Neural progenitor cell (in vitro differentiated cells): ENCODE results near the gene MYOCOS. TPM values are rescaled to one million over a fixed set of nuclear protein-coding genes. Genes with fewer than 3 reads are reported as not detected.

Experiments
- DNase-seq: peaks from one replicate; pipeline ENCODE4 v3.0.0-alpha.2; 2016; ENCODE audit warnings: low spot score
- H2AFZ ChIP-seq: fragments of 200-600 bp; sonication (generic); replicated peaks from 2 replicates; pipeline ENCODE4 v1.6.1; 2016; ENCODE audit warnings: antibody characterized with exemption
- H3F3A ChIP-seq: fragments of 200-600 bp; sonication (generic); 2 replicates; pipeline ENCODE4 v1.6.1; 2016; ENCODE audit warnings: antibody characterized with exemption, low read depth
- H3K27ac ChIP-seq: fragments of 200-600 bp; sonication (generic); 2 replicates; pipeline ENCODE4 v1.5.1; 2016; ENCODE audit warnings: mild to moderate bottlenecking
- H3K27me3 ChIP-seq: fragments of 200-600 bp; sonication (generic); 2 replicates; pipeline ENCODE4 v1.6.1; 2016; ENCODE audit warnings: mild to moderate bottlenecking, moderate library complexity
- H3K36me3 ChIP-seq: fragments of 200-600 bp; sonication (generic); 2 replicates; pipeline ENCODE4 v1.5.1; 2016
- H3K4me1 ChIP-seq: fragments of 200-600 bp; sonication (generic); 2 replicates; pipeline ENCODE4 v1.6.1; 2016; ENCODE audit warnings: mixed run types
- H3K4me2 ChIP-seq: fragments of 200-600 bp; sonication (generic); 2 replicates; pipeline ENCODE4 v1.6.1; 2016
- H3K4me3 ChIP-seq: fragments of 200-600 bp; sonication (generic); 2 replicates; pipeline ENCODE4 v1.5.1; 2016
- H3K79me2 ChIP-seq: fragments of 200-600 bp; sonication (generic); 2 replicates; pipeline ENCODE4 v1.6.1; 2016; ENCODE audit warnings: low read depth
- H3K9ac ChIP-seq: fragments of 200-600 bp; sonication (generic); 2 replicates; pipeline ENCODE4 v1.6.1; 2016
- H3K9me3 ChIP-seq: fragments of 200-600 bp; sonication (generic); 2 replicates; pipeline ENCODE4 v1.5.1; 2016; ENCODE audit warnings: low read depth
- H4K20me1 ChIP-seq: fragments of 200-600 bp; sonication (generic); 2 replicates; pipeline ENCODE4 v1.6.1; 2016; ENCODE audit warnings: low read depth
- H3K27ac Mint-ChIP-seq: 3 replicates; pipeline ENCODE4 v1.8.0; 2021; ENCODE audit warnings: mixed read lengths
- H3K27me3 Mint-ChIP-seq: 2 replicates; pipeline ENCODE4 v1.8.0; 2022; ENCODE audit warnings: low read depth, mild to moderate bottlenecking, inconsistent platforms, moderate library complexity, mixed read lengths; ENCODE audit not compliant: insufficient read depth
- H3K36me3 Mint-ChIP-seq: 3 replicates; pipeline ENCODE4 v1.8.0; 2021; ENCODE audit warnings: mixed read lengths
- H3K4me1 Mint-ChIP-seq: 3 replicates; pipeline ENCODE4 v1.8.0; 2021; ENCODE audit warnings: mixed read lengths
- H3K4me3 Mint-ChIP-seq: 3 replicates; pipeline ENCODE4 v1.8.0; 2021; ENCODE audit warnings: mild to moderate bottlenecking, moderate library complexity, mixed read lengths
- H3K9me3 Mint-ChIP-seq: 3 replicates; pipeline ENCODE4 v1.8.0; 2020; ENCODE audit warnings: mixed read lengths
- EZH2 ChIP-seq: fragments of 200-600 bp; sonication (generic); IDR thresholded peaks from 2 replicates; pipeline ENCODE4 v1.6.1; 2017; ENCODE audit warnings: antibody characterized with exemption, mild to moderate bottlenecking, moderate library complexity
- EZH2phosphoT487 ChIP-seq: fragments of 200-600 bp; sonication (generic); IDR thresholded peaks from 2 replicates; pipeline ENCODE4 v1.6.1; 2017; ENCODE audit warnings: antibody characterized with exemption
- total RNA-seq: library from RNA; depleted of rRNA; stranded (reverse); fragments of >200 nt; gene quantifications from 2 replicates; pipeline ENCODE4 v1.2.3, GENCODE V29; 2015; ENCODE audit warnings: low replicate concordance
- TF ChIP-seq, protein P1 (sequence below): fragments of 200-600 bp; sonication (generic); IDR thresholded peaks from 2 replicates; pipeline ENCODE4 v1.5.1; 2017; ENCODE audit warnings: antibody characterized with exemption, mild to moderate bottlenecking

Gene MYOCOS
- total RNA-seq, 1 donor from 2014 or later: not detected

DNA sequence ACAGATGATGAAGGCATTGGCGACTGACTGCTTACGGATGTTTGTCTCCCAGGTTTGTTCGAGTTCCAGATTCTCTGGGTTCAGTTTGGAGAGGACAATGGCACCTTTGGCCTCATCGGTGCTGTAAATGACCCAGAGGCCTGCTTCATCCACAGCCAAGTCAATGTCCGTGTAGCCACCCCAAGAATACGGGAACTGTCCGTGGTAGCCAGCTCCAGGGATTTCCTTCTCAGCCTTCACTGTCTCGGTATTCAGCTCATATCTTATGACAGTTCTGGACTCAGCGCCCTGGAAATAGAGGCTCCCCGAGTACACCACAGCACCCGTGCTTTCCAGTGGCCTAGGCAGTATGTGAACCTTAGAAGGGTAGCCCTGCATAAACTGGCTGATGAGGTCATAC lies 14.1 kb downstream of the MYOCOS start:
- H3K27me3 Mint-ChIP-seq: peaks cover 6% of the 10 kb centered on the region
- TF ChIP-seq EZH2phosphoT487 (no peak), EZH2 (no peak)
- TF ChIP-seq, protein P1, sequence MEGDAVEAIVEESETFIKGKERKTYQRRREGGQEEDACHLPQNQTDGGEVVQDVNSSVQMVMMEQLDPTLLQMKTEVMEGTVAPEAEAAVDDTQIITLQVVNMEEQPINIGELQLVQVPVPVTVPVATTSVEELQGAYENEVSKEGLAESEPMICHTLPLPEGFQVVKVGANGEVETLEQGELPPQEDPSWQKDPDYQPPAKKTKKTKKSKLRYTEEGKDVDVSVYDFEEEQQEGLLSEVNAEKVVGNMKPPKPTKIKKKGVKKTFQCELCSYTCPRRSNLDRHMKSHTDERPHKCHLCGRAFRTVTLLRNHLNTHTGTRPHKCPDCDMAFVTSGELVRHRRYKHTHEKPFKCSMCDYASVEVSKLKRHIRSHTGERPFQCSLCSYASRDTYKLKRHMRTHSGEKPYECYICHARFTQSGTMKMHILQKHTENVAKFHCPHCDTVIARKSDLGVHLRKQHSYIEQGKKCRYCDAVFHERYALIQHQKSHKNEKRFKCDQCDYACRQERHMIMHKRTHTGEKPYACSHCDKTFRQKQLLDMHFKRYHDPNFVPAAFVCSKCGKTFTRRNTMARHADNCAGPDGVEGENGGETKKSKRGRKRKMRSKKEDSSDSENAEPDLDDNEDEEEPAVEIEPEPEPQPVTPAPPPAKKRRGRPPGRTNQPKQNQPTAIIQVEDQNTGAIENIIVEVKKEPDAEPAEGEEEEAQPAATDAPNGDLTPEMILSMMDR: no peak
- Histone ChIP-seq H3K4me1 (no peaks in the 10 kb centered on the region), H3K27me3 (no peaks in the 10 kb centered on the region), H3K4me2 (no peak overlapping the region), H3K27ac (no peak overlapping the region), H3K36me3 (no peaks in the 10 kb centered on the region), H2AFZ (no peak overlapping the region), H3K4me3 (no peak overlapping the region), H3K79me2 (no peaks in the 10 kb centered on the region), H4K20me1 (no peaks in the 10 kb centered on the region), H3F3A (no peaks in the 10 kb centered on the region), H3K9me3 (no peaks in the 10 kb centered on the region), H3K9ac (no peak overlapping the region)
- H3K4me3 Mint-ChIP-seq: no peak overlapping the region
- H3K36me3 Mint-ChIP-seq: no peaks in the 10 kb centered on the region
- H3K27ac Mint-ChIP-seq: no peak overlapping the region
- H3K9me3 Mint-ChIP-seq: peaks cover 3% of the 10 kb centered on the region
- DNase-seq: peak; percentile 39
- peaks cover 7% of the 10 kb centered on the region for H3K4me1 Mint-ChIP-seq

DNA sequence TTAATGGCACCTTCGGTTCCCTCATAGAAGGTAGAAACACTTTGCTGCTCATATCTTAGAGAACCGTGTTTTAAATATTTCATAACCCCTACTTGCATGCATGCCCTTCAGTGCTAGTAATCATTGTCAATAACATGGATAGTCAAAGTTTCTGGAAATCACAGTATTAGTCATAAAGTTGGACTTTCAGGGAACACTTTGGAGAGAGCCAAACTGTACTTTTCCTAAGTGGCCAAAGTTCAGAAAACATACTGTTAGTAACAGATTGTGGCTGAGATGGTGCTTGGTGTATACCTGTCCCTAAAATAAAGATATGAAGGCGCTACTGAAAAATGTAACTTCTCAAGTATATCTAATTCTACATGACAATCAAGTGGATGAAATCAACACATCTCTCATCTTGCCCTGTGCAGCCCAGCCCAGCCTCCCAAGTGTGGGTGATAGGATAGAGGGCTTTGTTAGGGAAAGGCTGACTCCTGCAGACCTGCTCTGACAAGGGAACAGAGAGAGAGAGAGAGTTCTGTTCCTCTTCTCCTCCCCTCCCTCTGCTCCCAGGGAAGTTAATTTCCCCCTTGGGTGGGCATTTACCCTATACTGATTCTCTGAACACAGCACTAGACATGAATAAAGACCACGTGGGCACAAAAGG lies 16.0 kb downstream of the MYOCOS start:
- H4K20me1 ChIP-seq: no peaks in the 10 kb centered on the region
- no peak overlapping the region for H3K27ac ChIP-seq
- DNase-seq: no peak
- no peaks in the 10 kb centered on the region for H3F3A ChIP-seq
- H3K4me1 ChIP-seq: peaks cover 4% of the 10 kb centered on the region
- H3K9ac ChIP-seq: no peak overlapping the region
- Mint-ChIP-seq H3K27me3 (peaks cover 4% of the 10 kb centered on the region), H3K4me3 (no peak overlapping the region), H3K27ac (no peak overlapping the region), H3K4me1 (peaks cover 14% of the 10 kb centered on the region), H3K9me3 (no peaks in the 10 kb centered on the region), H3K36me3 (no peaks in the 10 kb centered on the region)
- H3K4me2 ChIP-seq: no peak overlapping the region
- no peaks in the 10 kb centered on the region for H3K36me3 ChIP-seq
- H3K79me2 ChIP-seq: no peaks in the 10 kb centered on the region
- H3K27me3 ChIP-seq: no peaks in the 10 kb centered on the region
- TF ChIP-seq EZH2phosphoT487 (no peak), EZH2 (no peak)
- TF ChIP-seq, protein P1: no peak
- no peak overlapping the region for H2AFZ ChIP-seq
- H3K9me3 ChIP-seq: no peaks in the 10 kb centered on the region
- no peak overlapping the region for H3K4me3 ChIP-seq

DNA sequence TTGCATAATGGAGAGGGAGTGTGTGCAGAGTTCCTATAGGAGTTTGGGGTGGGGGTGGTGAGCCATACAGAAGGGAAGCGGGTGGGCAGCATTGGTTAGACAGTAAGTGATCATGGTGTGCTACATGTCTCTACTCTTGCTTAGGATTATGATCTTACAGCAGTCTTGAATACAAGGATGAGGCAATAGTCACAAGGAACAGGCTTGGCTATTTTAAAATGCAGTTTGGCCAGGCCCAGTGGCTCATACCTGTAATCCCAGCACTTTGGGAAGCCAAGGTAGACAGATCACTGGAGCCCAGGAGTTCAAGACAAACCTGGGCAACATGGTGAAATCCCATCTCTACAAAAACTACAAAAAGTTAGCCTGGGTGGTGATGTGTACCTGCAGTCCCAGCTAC lies 18.2 kb downstream of the MYOCOS start:
- no peaks in the 10 kb centered on the region for H4K20me1 ChIP-seq
- Mint-ChIP-seq H3K27ac (no peak overlapping the region), H3K4me3 (no peak overlapping the region), H3K27me3 (no peaks in the 10 kb centered on the region), H3K4me1 (peaks cover 15% of the 10 kb centered on the region), H3K9me3 (no peaks in the 10 kb centered on the region), H3K36me3 (no peaks in the 10 kb centered on the region)
- H3K9me3 ChIP-seq: no peaks in the 10 kb centered on the region
- no peak overlapping the region for H3K27ac ChIP-seq
- H3K27me3 ChIP-seq: no peaks in the 10 kb centered on the region
- H2AFZ ChIP-seq: no peak overlapping the region
- no peak overlapping the region for H3K9ac ChIP-seq
- no peaks in the 10 kb centered on the region for H3K36me3 ChIP-seq
- no peaks in the 10 kb centered on the region for H3K79me2 ChIP-seq
- no peak for DNase-seq
- no peaks in the 10 kb centered on the region for H3F3A ChIP-seq
- H3K4me1 ChIP-seq: peaks cover 4% of the 10 kb centered on the region
- TF ChIP-seq, protein P1: no peak
- TF ChIP-seq EZH2 (no peak), EZH2phosphoT487 (no peak)
- no peak overlapping the region for H3K4me3 ChIP-seq
- no peak overlapping the region for H3K4me2 ChIP-seq
